A172 (cell line): ENCODE measurements around the gene PHACTR1. TPM values are rescaled to one million over a fixed set of nuclear protein-coding genes. Genes with fewer than 3 reads are reported as not detected.

Source experiments
- DNase-seq: peaks from one replicate; pipeline ENCODE4 v3.0.0-alpha.2; 2015; ENCODE audit warnings: low spot score
- total RNA-seq: library from RNA; depleted of rRNA; stranded (reverse); fragments of >200 nt; shearing (Covaris generic); gene quantifications from 2 replicates; pipeline ENCODE4 v1.2.3, GENCODE V29; 2014

Gene PHACTR1
- total RNA-seq, 1 experiment from 2014 or later: 0.55 TPM

- no peak for DNase-seq
Observed at GRCh38 chr6:13289789-13290318, 573.3 kb downstream of the PHACTR1 start.

GRCh38 chr6:13290335-13290734, 573.8 kb downstream of the PHACTR1 start:
- DNase-seq: no peak

GRCh38 chr6:13292774-13293173, 576.2 kb downstream of the PHACTR1 start:
- no peak for DNase-seq

GRCh38 chr6:13294499-13295069, 578.0 kb downstream of the PHACTR1 start:
- DNase-seq: no peak

- no peak for DNase-seq
Observed at GRCh38 chr6:13295576-13295975, 579.0 kb downstream of the PHACTR1 start.

- DNase-seq: no peak
Observed at GRCh38 chr6:13296536-13296997, 580.0 kb downstream of the PHACTR1 start.

GRCh38 chr6:13297391-13297790, 580.8 kb downstream of the PHACTR1 start:
- DNase-seq: no peak

GRCh38 chr6:13298446-13298845, 581.9 kb downstream of the PHACTR1 start:
- no peak for DNase-seq

- DNase-seq: no peak
Observed at GRCh38 chr6:13299403-13299821, 582.8 kb downstream of the PHACTR1 start.

GRCh38 chr6:13299918-13300317, 583.4 kb downstream of the PHACTR1 start:
- no peak for DNase-seq

- no peak for DNase-seq
Observed at GRCh38 chr6:13300643-13301590, 584.4 kb downstream of the PHACTR1 start.

- no peak for DNase-seq
Observed at GRCh38 chr6:13302291-13302690, 585.7 kb downstream of the PHACTR1 start.

- DNase-seq: peak; percentile 94
Observed at GRCh38 chr6:13302751-13303667, 586.4 kb downstream of the PHACTR1 start.

GRCh38 chr6:13303668-13304017, 587.1 kb downstream of the PHACTR1 start:
- DNase-seq: peak; percentile 59

GRCh38 chr6:13304101-13304500, 587.5 kb downstream of the PHACTR1 start:
- DNase-seq: no peak

GRCh38 chr6:13304580-13305260, 588.2 kb downstream of the PHACTR1 start:
- no peak for DNase-seq

GRCh38 chr6:13305288-13305687, 588.7 kb downstream of the PHACTR1 start:
- no peak for DNase-seq

GRCh38 chr6:13305791-13306190, 589.2 kb downstream of the PHACTR1 start:
- no peak for DNase-seq

GRCh38 chr6:13307508-13307995, 591.0 kb downstream of the PHACTR1 start:
- DNase-seq: peak; percentile 20

GRCh38 chr6:13308332-13308731, 591.8 kb downstream of the PHACTR1 start:
- no peak for DNase-seq

GRCh38 chr6:13311155-13311554, 594.6 kb downstream of the PHACTR1 start:
- DNase-seq: no peak
